Dermis microvascular lymphatic vessel endothelial cell (primary cell): Measurements from ENCODE around the gene FN3KRP. TPM values are rescaled to one million over a fixed set of nuclear protein-coding genes. Genes with fewer than 3 reads are reported as not detected.

ENCODE experiments used
- DNase-seq, 2 donors: peaks; one replicate each; pipeline versions ENCODE4 v3.0.0 to v3.0.0-alpha.2; 2010; ENCODE audit warnings: low read depth in 2 of 2
- total RNA-seq: library from RNA; depleted of rRNA; stranded (reverse); fragments of >200 nt; gene quantifications from 2 replicates; pipeline ENCODE4 v1.2.1, GENCODE V29; 2014

FN3KRP gene
- total RNA-seq, 1 donor from 2014 or later = 16.7 TPM

DNA sequence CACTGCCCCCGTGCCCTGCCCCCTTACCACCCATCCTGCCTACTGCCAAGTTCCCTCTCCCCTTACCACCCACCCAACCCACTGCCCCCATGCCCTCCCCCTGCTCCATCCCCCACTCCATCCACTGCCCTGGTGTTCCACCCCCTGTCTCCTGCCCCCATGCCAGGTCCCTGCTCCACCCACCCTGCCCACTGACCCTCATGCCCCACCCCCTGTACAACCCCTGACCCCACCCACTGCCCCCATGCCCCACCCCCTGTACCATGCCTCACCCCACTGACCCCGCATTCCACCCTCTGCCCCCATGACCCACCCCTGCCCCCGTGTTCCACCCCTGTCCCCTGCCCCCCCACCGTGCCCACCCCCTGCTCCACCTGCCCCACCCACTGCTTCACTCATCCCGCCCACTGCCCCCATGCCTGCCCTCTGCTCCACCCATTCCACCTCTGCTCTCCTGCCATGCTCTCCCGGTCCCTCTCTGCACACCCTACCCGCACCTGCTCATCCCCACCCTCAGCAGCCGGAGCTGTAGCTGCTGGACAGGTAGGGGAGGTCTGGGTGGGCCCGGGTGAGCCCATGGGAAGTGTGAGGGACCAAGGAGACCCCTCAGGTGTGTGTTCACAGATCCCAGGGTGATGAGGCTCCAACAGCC lies 7.4 kb upstream of the FN3KRP start:
- DNase-seq = no peak

DNA sequence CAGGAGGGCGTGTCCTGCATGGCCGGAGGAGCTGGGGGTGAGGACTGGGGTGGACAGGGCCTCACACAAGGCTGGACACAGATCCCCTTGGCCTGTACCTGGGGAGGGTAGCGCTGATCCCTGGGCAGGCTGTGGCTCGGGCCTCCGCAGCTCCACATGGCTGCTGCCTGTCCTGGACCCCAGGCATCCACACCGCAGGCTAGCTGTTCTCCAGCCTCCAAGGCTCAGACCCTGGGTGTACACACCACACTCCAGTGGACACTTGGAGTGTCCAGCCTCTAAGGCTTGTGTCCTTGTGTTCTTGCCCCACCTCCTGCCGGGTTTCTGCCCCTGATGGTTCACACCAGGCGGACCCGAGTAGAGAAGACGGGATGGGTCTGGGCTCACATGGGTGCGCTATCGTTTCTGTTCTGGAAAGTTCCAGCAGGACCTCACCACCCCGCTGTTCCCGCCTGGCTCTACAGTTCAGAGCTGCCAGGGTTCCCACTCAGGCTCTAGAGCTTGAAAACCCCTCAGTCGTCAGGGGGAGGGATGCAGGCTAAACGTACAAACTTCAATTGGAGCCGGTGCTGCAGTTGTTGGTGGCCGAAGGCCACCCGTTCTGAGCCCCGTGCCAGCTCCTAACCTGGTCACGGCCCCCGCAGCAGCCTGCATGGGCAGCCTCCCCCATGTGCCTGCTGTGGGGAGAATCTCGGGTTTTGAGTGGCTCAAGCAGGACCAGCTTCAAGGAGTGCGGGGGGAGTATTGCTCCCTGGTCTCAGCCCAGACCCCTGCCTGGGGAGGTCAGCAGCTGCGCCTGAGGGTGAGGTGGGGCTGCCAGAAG lies 6.6 kb upstream of the FN3KRP start:
- DNase-seq = no peak

DNA sequence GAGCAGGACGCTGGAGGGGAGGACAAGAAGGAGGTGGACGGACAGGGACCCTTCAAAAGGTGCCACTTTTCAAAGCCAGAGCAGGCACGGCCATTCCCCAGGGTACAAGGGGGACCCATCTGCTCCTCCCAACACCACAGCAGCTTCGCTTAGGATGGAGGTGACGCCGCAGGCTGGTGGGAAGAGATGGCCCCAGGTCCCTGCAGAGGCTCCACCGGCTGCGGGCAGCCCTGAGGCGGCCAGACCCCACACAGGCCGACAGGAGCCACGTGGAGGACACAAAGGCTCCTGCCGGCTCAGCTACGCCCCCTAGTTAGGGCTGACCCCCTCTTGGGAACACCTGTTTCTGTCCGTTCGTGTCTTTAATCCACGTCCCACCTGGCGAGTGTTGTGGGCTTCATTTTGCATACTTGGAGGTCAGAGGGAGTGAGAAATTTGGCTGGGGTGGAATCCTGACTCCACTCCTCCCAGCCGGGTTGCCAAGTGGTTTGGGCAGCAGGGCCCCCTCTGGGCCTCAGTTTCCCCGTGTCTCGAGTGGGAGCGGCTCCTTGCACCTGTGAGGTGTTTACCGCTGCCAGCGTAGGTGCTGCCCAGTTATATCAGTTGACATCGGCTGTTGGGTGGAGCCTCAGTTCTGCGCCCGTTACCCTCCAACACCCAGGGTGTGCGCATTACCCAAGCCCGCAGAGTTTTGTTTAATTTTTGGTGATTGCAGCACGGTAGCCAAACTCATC lies 5.8 kb upstream of the FN3KRP start:
- DNase-seq = no peak

DNA sequence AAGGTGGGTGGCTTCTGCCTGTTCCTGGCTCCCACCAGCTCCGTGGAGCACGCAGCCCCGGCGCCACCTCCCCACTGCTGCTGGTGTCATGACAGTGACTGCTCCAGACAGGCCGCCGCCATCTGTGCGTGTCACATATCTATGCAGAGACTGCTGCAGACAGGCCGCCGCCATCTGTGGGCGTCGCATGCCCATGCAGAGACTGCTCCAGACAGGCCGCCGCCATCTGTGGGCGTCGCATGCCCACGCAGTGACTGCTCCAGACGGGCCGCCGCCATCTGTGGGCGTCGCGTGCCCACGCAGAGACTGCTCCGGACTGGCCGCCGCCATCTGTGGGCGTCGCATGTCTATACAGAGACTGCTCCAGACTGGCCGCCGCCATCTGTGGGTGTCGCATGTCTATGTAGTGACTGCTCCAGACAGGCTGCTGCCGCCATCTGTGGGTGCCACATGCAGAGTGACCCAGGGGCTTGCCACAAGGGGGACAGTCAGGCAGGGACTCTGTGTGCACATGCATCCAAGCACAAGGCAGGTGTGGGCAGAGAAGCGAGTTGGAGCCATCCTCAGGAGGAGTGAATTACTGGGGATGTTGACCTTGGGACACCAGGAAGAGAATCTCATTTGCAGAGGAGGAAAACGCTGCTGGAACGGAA lies 3.3 kb upstream of the FN3KRP start:
- no peak for DNase-seq

DNA sequence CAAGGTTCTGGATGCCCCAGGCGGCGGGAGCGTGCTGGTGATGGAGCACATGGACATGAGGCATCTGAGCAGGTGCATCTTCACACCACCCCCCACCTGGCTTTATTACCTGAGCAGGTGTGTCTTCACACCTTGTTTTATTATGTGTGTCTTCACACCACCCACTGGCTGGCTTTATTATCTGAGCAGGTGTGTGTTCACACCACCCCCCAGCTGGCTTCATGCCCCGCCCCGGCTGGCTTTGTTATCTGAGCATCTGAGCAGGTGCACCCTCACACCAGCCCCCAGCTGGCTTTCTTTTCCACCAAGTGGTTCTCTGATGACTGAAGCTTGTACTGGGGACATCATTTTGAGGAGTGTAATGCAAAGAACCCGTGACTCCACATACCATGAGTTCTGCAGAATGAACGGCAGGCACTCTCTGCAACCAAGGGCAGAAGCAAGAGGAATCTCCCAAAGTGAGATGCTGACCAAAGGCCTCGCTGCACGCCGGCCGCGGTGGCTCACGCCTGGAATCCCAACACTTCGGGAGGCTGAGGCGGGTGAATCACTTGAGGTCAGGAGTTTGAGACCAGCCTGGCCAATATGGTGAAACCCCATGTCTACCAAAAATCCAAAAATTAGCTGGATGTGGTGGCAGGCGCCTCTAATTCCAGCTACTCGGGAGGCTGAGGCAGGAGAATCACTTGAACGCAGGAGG lies 2.6 kb downstream of the FN3KRP start:
- DNase-seq = no peak

DNA sequence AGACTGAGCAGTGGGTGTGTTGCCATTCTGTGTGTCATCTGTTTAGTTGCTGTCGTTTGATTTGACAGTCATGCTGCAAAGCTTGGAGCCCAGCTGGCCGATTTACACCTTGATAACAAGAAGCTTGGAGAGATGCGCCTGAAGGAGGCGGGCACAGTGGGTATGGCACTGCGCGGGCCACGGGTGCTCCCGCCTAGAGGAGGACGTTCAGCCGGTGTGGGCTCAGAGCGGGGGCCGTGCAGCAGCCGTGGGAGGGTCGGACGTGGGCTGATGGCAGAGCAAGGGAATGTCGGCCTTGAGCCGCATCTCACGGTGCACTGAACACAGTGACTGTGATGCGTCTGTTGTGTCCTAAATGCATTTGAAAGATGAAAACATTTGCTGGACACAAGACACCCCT lies 3.7 kb downstream of the FN3KRP start:
- DNase-seq = no peak

DNA sequence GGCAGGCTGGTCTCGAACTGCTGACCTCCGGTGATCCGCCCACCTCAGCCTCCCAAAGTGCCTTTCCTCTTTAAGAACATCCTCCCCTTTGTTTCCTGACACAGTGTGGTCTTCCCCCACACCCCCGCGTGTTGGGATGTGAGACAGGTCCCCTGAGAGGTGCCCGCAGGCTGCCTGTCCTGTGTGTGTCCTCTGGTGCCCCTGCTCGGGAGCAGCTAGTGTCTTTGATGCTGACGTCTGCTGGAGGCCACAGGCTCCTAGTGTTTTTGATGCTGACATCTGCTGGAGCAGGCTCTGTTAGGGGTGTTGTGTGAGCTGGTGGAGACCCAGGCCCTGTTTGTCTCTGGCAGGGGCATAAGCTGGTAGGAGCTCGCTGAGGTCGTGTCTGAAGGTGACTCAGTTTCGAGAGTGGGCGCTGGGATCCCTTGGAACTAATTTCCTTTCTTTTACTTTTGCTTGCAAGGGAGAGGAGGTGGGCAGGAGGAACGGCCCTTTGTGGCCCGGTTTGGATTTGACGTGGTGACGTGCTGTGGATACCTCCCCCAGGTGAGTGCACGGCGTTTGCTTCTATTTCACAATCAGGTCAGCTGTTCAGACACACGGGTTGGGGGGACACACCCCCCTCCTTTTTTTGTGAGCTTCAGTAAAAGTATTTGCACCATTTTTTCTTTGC lies 6.0 kb downstream of the FN3KRP start:
- DNase-seq = no peak

DNA sequence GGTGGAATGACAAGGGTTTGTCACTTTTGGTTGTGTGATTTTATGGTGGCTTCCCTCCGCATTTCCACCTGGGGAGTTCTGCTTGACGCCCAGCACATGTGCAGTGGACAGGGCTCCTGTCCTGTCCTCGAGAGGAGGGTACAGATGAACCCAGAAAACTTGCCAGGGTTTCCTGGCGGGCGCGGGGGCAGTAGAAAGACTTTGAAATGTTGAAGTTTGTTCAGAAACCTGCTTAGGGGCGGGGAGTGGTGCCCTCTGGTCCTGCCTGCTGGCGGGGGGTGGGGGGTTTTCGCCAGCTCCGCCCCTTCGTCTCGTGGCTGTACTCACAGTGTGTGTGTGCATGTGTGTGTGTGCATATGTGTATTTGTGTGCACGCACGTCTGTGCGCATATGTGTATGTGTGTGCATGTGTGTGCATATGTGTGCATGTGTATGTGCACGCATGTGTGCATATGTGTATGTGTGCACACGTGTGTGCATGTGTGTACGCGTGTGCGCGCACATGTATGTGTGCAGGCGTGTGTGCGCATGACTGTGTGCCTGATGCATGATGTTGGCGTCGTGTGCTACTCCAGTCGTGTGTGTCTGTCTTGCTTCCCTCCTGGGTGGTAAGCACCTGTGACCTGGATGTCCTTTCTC lies 6.8 kb downstream of the FN3KRP start:
- no peak for DNase-seq

DNA sequence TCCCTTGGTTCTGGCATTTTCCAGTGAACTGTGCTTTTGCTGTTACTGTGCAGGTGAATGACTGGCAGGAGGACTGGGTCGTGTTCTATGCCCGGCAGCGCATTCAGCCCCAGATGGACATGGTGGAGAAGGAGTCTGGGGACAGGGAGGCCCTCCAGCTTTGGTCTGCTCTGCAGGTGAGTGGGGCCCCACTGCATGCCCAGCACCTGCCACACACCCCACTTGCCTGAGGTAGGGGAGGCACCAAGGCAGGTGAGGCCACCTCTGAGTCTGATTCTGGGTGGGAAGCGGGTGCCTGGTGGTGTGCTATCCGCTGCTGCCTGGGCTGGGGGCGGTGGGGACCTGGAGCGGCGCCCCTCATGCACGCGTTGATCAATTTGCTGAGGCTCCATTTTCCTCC lies 9.9 kb downstream of the FN3KRP start:
- DNase-seq = no peak

DNA sequence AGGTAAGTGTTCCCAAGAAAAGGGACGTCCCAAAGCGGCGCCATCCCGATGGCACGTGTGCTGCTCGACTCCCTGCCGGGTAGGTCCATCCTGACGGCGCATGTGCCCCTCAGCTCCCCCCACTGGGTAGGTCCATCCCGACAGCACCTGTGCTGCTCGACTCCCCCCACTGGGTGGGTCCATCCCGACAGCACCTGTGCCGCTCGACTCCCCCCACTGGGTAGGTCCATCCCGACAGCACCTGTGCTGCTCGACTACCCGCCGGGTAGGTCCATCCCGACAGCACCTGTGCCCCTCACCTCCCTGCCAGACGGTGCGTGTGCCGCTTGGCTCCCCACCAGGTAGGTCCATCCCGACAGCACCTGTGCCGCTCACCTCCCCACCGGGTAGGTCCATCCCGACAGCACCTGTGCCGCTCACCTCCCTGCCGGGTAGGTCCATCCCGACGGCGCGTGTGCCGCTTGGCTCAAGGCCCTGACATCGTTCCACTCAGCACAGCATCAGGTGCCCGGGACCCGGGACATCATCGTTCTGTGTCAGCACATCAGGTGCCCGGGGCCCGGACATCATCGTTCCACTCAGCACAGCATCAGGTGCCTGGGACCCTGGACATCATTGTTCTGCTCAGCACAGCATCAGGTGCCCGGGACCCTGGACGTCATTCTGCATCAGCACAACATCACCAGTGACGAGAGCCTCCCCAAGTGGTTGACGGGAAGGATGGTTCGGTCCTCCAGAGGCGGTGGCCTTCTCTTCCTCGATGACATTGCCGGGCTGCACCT lies 13.2 kb downstream of the FN3KRP start:
- DNase-seq = no peak

DNA sequence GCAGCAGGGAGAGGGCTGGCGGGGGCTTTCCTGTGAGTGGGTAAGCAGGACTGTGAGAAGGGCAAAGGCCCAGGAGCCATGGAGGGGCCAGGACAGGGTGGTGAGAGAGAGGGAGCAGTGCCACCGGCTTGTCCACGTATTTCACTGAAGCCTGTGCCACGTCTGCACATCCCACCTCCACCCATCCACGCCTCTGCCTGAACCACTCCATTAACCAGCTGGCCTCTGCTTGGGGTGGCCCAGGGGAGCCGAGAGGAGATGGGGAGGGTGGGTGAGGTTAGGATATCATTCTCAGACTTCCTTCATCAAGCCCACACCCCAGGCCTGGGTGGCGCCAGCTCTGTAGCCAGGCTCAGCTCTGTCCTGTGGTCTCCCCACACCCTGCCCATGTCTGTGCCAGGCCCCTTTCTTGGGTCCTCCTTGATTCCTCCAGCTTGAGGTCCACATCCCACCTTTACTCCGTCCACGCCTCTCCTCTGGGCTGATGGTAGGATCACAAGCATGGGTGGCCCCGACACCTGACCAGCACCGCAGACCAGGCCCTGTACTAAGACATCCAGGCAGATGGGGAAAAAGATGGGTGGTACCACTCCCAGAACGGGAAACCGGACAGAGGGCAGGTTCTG lies 15.7 kb downstream of the FN3KRP start:
- no peak for DNase-seq

DNA sequence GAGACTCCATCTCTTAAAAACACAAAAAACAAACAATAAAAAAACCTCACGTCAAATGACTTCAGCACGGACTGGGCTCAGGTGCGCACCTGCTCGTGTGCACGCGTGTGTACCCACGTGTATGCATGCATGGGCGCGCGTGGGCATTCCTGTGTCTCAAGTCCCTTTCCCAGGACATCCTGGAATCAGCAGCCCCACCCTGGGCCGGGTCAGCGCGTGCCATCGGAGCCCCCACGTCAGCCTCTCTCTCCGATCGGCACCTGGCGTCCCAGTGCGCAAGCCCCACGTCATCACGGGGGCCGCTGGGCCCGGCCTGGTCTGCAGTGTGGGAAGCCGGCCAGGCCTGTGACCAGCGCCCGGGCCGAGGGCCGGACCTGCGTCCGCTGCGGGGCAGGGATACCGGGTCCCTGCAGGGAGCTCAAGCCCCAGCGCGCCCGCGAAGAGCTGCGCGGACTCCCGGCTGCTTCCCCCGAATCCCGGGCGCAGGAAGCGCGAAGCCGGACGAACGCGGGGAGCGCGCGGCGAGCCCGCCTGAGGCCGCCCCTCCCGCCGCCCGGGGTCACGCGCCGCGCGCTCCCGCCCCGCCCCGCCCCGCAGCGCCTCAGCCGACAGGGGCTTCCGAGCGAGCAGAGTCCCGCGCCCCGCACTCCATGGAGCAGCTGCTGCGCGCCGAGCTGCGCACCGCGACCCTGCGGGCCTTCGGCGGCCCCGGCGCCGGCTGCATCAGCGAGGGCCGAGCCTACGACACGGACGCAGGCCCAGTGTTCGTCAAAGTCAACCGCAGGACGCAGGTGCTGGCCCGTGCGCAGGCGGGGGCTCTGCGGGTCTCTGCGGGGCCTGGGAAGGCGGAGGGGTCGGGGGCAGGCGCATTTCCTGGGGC lies 18.7 kb downstream of the FN3KRP start, which contains the start of gene FN3K:
Gene FN3K, plus strand, starts transcription at position 629 of the 880 bp plus-strand sequence. Its CDS starts 22 bp downstream, at position 651.
- peak; percentile 34 to 69 for DNase-seq

DNA sequence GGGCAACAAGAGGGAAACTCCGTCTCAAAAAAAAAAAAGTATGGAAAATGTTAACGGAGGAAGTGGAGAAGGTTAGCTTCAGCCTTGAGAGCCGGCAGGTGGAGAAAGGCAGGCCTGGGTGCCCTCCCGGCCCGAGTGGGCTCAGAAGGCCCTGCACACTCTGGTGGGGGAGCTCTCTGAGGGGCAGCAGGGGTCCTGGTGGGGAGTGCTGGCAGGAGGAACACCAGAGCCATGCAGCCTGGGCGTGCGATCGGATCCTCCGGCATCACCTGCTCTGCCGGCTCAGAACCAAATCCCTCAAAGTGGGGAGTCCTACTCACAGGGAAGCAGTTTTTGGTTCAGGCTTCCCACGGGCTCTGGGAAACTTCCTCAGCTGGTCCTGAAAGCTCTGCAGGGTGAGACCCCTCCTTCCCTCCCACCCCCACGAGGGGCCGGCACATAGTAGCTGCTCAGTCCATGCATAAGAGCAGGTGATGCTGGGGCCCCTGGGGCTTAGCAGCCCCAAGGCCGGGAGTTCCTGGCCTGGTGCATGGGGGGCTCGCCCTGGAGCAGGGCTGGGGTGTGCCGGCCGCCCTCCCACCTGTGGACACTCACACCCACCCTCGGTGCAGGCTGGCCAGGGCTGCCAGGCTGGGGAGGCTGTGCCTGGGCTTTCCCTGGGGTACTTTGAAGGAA lies 20.1 kb downstream of the FN3KRP start:
- DNase-seq = no peak

DNA sequence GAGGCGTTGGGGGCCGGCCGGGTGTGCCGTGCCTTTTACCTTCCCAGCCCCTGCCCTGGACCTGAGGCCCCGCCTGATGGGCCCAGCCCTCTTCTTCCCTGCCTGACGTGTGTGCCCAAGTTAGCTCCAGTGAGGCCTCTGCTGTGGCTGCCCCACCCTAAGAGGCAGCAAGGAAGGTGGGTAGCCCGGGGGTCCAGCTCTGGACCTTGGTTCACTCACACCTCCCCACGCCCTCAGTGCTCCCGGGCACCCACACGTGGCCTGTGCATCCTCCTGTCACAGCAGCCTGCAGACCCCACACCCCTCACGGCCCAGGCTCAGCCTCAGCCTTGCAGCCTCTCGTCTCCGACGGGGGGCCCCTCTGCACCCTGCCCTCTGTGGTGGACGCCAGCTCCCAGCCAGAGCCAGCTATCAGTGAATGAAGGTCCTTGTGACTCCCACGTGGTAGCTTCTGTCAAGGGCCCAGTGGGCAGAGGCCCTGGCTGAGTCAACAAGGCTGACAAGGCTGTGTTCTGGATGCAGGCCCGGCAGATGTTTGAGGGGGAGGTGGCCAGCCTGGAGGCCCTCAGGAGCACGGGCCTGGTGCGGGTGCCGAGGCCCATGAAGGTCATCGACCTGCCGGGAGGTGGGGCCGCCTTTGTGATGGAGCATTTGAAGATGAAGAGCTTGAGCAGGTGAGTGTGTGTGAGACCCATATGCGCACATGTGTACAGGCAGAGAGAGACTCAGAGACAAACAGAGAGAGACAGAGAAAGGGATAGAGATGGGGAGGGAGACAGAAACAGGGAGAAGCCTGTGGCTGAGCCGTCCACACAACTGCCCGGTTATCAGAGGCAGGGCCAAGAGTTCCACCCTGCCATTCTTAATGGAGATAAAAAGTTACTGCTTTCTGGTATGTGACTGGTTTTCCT lies 21.7 kb downstream of the FN3KRP start:
- no peak for DNase-seq

DNA sequence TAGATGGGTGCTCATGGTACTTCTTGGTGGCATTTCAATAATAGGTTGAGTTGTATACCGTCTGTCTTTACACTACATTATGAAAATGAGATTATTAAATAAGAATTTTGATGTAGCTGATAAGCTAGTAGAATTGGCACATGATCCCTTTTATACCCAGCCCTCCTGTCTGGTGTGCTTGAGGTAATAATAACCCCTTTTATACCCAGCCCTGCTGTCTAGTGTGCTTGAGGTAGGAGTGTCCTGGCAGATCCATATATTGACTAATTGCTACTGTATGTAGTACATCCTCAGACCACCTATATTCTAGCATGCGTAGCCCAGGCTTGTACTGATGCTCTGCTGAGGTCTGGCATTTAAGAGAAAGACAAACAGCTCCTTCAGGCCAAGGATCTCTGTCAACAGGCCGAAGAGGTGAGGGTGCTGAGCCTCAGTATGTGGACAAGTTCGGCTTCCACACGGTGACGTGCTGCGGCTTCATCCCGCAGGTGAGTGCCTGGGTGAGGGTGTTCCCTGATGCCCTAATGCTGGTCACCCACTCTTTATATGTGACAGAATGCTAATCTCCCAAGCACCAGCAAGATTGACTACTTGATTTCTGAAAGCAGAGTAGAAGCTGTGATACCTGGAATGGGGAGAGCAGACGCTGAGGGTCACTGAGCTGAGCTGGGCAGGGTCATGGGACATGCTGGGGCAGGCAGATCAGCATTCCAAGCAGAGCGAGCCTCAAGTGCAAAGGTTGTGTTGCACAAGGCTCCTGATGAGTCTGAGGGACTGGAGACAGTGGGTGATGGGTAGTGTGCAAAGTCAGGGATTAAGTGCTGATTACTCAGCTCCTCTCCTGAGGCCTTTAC lies 24.6 kb downstream of the FN3KRP start:
- DNase-seq = no peak
